Neuron (in vitro differentiated cells): ENCODE results near the gene ELOVL6.
A peak's percentile ranks its signal among the peaks of the same experiment; 100 is the strongest.

Source experiments
- H2AFZ ChIP-seq: one replicate; pipeline ENCODE4 v1.6.1; 2013; ENCODE audit warnings: low read depth, mild to moderate bottlenecking, inconsistent platforms, low read length, moderate library complexity
- H3K27me3 ChIP-seq: one replicate; pipeline ENCODE4 v1.6.1; 2013; ENCODE audit warnings: low read length; ENCODE audit not compliant: insufficient read depth
- H3K36me3 ChIP-seq: one replicate; pipeline ENCODE4 v1.6.1; 2013; ENCODE audit warnings: low read length; ENCODE audit not compliant: insufficient read depth
- H3K4me1 ChIP-seq: one replicate; pipeline ENCODE4 v1.6.1; 2013; ENCODE audit warnings: low read length; ENCODE audit not compliant: insufficient read depth
- H3K4me3 ChIP-seq: 2 replicates; pipeline ENCODE4 v1.5.1; 2013; ENCODE audit warnings: mild to moderate bottlenecking, low read length, moderate library complexity
- H3K9me3 ChIP-seq: one replicate; pipeline ENCODE4 v1.6.1; 2013; ENCODE audit warnings: low read length

Gene ELOVL6

GRCh38 chr4:110211007-110211769, 12.8 kb upstream of the ELOVL6 start:
- Histone ChIP-seq H3K4me3 (no peak overlapping the region), H3K27me3 (no peaks in the 10 kb centered on the region), H3K9me3 (no peaks in the 10 kb centered on the region), H3K36me3 (no peaks in the 10 kb centered on the region), H2AFZ (no peak overlapping the region), H3K4me1 (no peaks in the 10 kb centered on the region)

- Histone ChIP-seq H3K27me3 (no peaks in the 10 kb centered on the region), H2AFZ (no peak overlapping the region), H3K9me3 (no peaks in the 10 kb centered on the region), H3K4me1 (no peaks in the 10 kb centered on the region), H3K36me3 (no peaks in the 10 kb centered on the region), H3K4me3 (no peak overlapping the region)
Measured at GRCh38 chr4:110208419-110208818, 10.0 kb upstream of the ELOVL6 start.

- H3K9me3 ChIP-seq = no peaks in the 10 kb centered on the region
Measured at GRCh38 chr4:110207233-110207632, 8.8 kb upstream of the ELOVL6 start.

GRCh38 chr4:110202024-110202423, 3.6 kb upstream of the ELOVL6 start:
- no peak overlapping the region for H3K4me3 ChIP-seq
- H3K4me1 ChIP-seq = peaks cover 11% of the 10 kb centered on the region
- H3K36me3 ChIP-seq = no peaks in the 10 kb centered on the region
- H2AFZ ChIP-seq = no peak overlapping the region
- H3K27me3 ChIP-seq = no peaks in the 10 kb centered on the region
- no peaks in the 10 kb centered on the region for H3K9me3 ChIP-seq

More at GRCh38 chr4:110207233-110207632, 8.8 kb upstream of the ELOVL6 start:
- H3K4me1 ChIP-seq = no peaks in the 10 kb centered on the region
- no peak overlapping the region for H3K4me3 ChIP-seq
- H3K27me3 ChIP-seq = no peaks in the 10 kb centered on the region
- H2AFZ ChIP-seq = no peak overlapping the region
- no peaks in the 10 kb centered on the region for H3K36me3 ChIP-seq

- Histone ChIP-seq H3K36me3 (no peaks in the 10 kb centered on the region), H3K4me3 (no peak overlapping the region), H3K27me3 (no peaks in the 10 kb centered on the region), H3K9me3 (no peaks in the 10 kb centered on the region), H2AFZ (no peak overlapping the region), H3K4me1 (peaks cover 11% of the 10 kb centered on the region)
Measured at GRCh38 chr4:110201502-110201901, 3.1 kb upstream of the ELOVL6 start.

GRCh38 chr4:110200689-110201088, 2.3 kb upstream of the ELOVL6 start:
- Histone ChIP-seq H3K36me3 (no peaks in the 10 kb centered on the region), H3K27me3 (no peaks in the 10 kb centered on the region), H2AFZ (no peak overlapping the region), H3K4me3 (no peak overlapping the region), H3K4me1 (peaks cover 16% of the 10 kb centered on the region), H3K9me3 (no peaks in the 10 kb centered on the region)

- H3K4me3 ChIP-seq = peak overlapping the region; percentile 81
- no peaks in the 10 kb centered on the region for H3K9me3 ChIP-seq
- peak overlapping the region; percentile 55 for H2AFZ ChIP-seq
- H3K27me3 ChIP-seq = no peaks in the 10 kb centered on the region
- H3K4me1 ChIP-seq = peaks cover 39% of the 10 kb centered on the region
- no peaks in the 10 kb centered on the region for H3K36me3 ChIP-seq
Measured at GRCh38 chr4:110198049-110198434, 373 bp downstream of the ELOVL6 start.

GRCh38 chr4:110197529-110198042, 829 bp downstream of the ELOVL6 start:
- Histone ChIP-seq H2AFZ (peak overlapping the region; percentile 18), H3K9me3 (no peaks in the 10 kb centered on the region), H3K4me1 (peaks cover 43% of the 10 kb centered on the region)

GRCh38 chr4:110196871-110197528, 1.4 kb downstream of the ELOVL6 start:
- peak overlapping the region; percentile 81 for H3K4me3 ChIP-seq
- peaks cover 43% of the 10 kb centered on the region for H3K4me1 ChIP-seq
- H2AFZ ChIP-seq = peak overlapping the region; percentile 18
- H3K36me3 ChIP-seq = no peaks in the 10 kb centered on the region
- H3K27me3 ChIP-seq = no peaks in the 10 kb centered on the region
- H3K9me3 ChIP-seq = no peaks in the 10 kb centered on the region

More at GRCh38 chr4:110197529-110198042, 829 bp downstream of the ELOVL6 start:
- Histone ChIP-seq H3K36me3 (no peaks in the 10 kb centered on the region), H3K27me3 (no peaks in the 10 kb centered on the region), H3K4me3 (peak overlapping the region; percentile 81)

GRCh38 chr4:110196206-110196870, 2.1 kb downstream of the ELOVL6 start:
- Histone ChIP-seq H3K27me3 (no peaks in the 10 kb centered on the region), H3K36me3 (no peaks in the 10 kb centered on the region), H3K9me3 (no peaks in the 10 kb centered on the region), H2AFZ (no peak overlapping the region), H3K4me3 (peak overlapping the region; percentile 81), H3K4me1 (peaks cover 39% of the 10 kb centered on the region)

- no peak overlapping the region for H2AFZ ChIP-seq
- no peaks in the 10 kb centered on the region for H3K9me3 ChIP-seq
- H3K4me3 ChIP-seq = peak overlapping the region; percentile 81
- peaks cover 3% of the 10 kb centered on the region for H3K36me3 ChIP-seq
- H3K27me3 ChIP-seq = no peaks in the 10 kb centered on the region
- peaks cover 38% of the 10 kb centered on the region for H3K4me1 ChIP-seq
Measured at GRCh38 chr4:110195561-110196205, 2.7 kb downstream of the ELOVL6 start.

- H3K36me3 ChIP-seq = peaks cover 10% of the 10 kb centered on the region
- H3K9me3 ChIP-seq = no peaks in the 10 kb centered on the region
- H3K27me3 ChIP-seq = no peaks in the 10 kb centered on the region
- H2AFZ ChIP-seq = no peak overlapping the region
- peaks cover 33% of the 10 kb centered on the region for H3K4me1 ChIP-seq
- peak overlapping the region; percentile 15 for H3K4me3 ChIP-seq
Measured at GRCh38 chr4:110193822-110194761, 4.3 kb downstream of the ELOVL6 start.
